Erythroblast (primary cell): ENCODE results near the gene SCO2.

Experiments used
- GATA1 ChIP-seq: IDR thresholded peaks from 2 replicates; pipeline ENCODE4 v1.6.1; 2011; ENCODE audit warnings: low read depth, mild to moderate bottlenecking, control low read depth, low read length, moderate library complexity
- POLR2A ChIP-seq: IDR thresholded peaks from 2 replicates; pipeline ENCODE4 v1.6.1; 2011; ENCODE audit warnings: mild to moderate bottlenecking, low read length

- TF ChIP-seq POLR2A (no peak), GATA1 (no peak)
Observed at GRCh38 chr22:50508897-50509296, 16.5 kb downstream of the SCO2 start.
